AG04450 (cell line): Measurements from ENCODE around the gene CYP4F2. TPM values are rescaled to one million over a fixed set of nuclear protein-coding genes. Genes with fewer than 3 reads are reported as not detected.
"Not testable (repeated sequence)": the region's sequence is repeated elsewhere in the genome, so short reads cannot be mapped to it uniquely, and the experiment has no call there.

Experiments
- CTCF ChIA-PET: fragments of 300-600, 350-600 bp; formaldehyde crosslinking; extraction: SDS; loops from one replicate; lab custom pipeline; 2022; ENCODE audit warnings: antibody characterized with exemption, inconsistent platforms; lab: Charles Lee
- POLR2A ChIA-PET: fragments of 350-600 bp; formaldehyde crosslinking; extraction: SDS; loops from one replicate; lab custom pipeline; 2021; ENCODE audit warnings: antibody characterized with exemption, inconsistent platforms; lab: Yijun Ruan, JAX
- DNase-seq: peaks from one replicate; pipeline ENCODE4 v3.0.0-alpha.2; 2011; ENCODE audit warnings: low read depth, low spot score
- H3K27ac ChIP-seq: one replicate; pipeline ENCODE4 v1.5.1; 2012; ENCODE audit warnings: low read depth, low read length, control low read depth
- H3K27me3 ChIP-seq: one replicate; pipeline ENCODE4 v1.6.0; 2012; ENCODE audit warnings: low read length; ENCODE audit not compliant: control insufficient read depth, insufficient read depth
- H3K4me3 ChIP-seq: 2 replicates; pipeline ENCODE4 v1.5.1; 2011; ENCODE audit warnings: mild to moderate bottlenecking, low read depth, low read length, control low read depth
- H3K9me3 ChIP-seq: 2 replicates; pipeline ENCODE4 v1.5.1; 2012; ENCODE audit warnings: low read length; ENCODE audit not compliant: control insufficient read depth, insufficient read depth
- polyA plus RNA-seq: library from polyadenylated mRNA; depleted of rRNA; stranded (reverse); fragments of >200 nt; gene quantifications from 2 replicates; pipeline ENCODE4 v1.2.3, GENCODE V29; 2011
- TF ChIP-seq, protein P1 (sequence below): IDR thresholded peaks from 2 replicates; pipeline ENCODE4 v1.5.1; 2011; ENCODE audit warnings: low read depth, low read length, control low read depth, inconsistent platforms

CYP4F2 gene
- polyA plus RNA-seq, 1 experiment = not detected

- Histone ChIP-seq H3K9me3 (no peaks in the 10 kb centered on the region), H3K27ac (no peak overlapping the region), H3K27me3 (no peaks in the 10 kb centered on the region), H3K4me3 (no peak overlapping the region)
- no peak for DNase-seq
- CTCF ChIA-PET = no interaction called here
- POLR2A ChIA-PET = no interaction called here
- TF ChIP-seq, protein P1, sequence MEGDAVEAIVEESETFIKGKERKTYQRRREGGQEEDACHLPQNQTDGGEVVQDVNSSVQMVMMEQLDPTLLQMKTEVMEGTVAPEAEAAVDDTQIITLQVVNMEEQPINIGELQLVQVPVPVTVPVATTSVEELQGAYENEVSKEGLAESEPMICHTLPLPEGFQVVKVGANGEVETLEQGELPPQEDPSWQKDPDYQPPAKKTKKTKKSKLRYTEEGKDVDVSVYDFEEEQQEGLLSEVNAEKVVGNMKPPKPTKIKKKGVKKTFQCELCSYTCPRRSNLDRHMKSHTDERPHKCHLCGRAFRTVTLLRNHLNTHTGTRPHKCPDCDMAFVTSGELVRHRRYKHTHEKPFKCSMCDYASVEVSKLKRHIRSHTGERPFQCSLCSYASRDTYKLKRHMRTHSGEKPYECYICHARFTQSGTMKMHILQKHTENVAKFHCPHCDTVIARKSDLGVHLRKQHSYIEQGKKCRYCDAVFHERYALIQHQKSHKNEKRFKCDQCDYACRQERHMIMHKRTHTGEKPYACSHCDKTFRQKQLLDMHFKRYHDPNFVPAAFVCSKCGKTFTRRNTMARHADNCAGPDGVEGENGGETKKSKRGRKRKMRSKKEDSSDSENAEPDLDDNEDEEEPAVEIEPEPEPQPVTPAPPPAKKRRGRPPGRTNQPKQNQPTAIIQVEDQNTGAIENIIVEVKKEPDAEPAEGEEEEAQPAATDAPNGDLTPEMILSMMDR = no peak
Measured at GRCh38 chr19:15885167-15885566, 12.7 kb downstream of the CYP4F2 start.

- H3K27me3 ChIP-seq, CTCF ChIA-PET, H3K4me3 ChIP-seq, DNase-seq, H3K27ac ChIP-seq, POLR2A ChIA-PET: not testable (repeated sequence)
- H3K9me3 ChIP-seq = peaks cover 11% of the 10 kb centered on the region
Measured at GRCh38 chr19:15883329-15883728, 14.5 kb downstream of the CYP4F2 start.

- TF ChIP-seq, protein P1 = no peak
- POLR2A ChIA-PET = no interaction called here
- DNase-seq = no peak
- no peak overlapping the region for H3K4me3 ChIP-seq
- H3K9me3 ChIP-seq = peaks cover 11% of the 10 kb centered on the region
- CTCF ChIA-PET = no interaction called here
- no peaks in the 10 kb centered on the region for H3K27me3 ChIP-seq
- H3K27ac ChIP-seq = no peak overlapping the region
Measured at GRCh38 chr19:15874821-15875474, 22.9 kb downstream of the CYP4F2 start.

- POLR2A ChIA-PET, H3K4me3 ChIP-seq, DNase-seq, H3K27me3 ChIP-seq, H3K27ac ChIP-seq, H3K9me3 ChIP-seq, CTCF ChIA-PET: not testable (repeated sequence)
Measured at GRCh38 chr19:15873771-15874170, 24.1 kb downstream of the CYP4F2 start.

- no peak overlapping the region for H3K27ac ChIP-seq
- H3K4me3 ChIP-seq = no peak overlapping the region
- no peaks in the 10 kb centered on the region for H3K27me3 ChIP-seq
- ChIA-PET POLR2A (no interaction called here), CTCF (no interaction called here)
- no peaks in the 10 kb centered on the region for H3K9me3 ChIP-seq
- TF ChIP-seq, protein P1 = no peak
- DNase-seq = no peak
Measured at GRCh38 chr19:15871570-15871969, 26.3 kb downstream of the CYP4F2 start.

DNA sequence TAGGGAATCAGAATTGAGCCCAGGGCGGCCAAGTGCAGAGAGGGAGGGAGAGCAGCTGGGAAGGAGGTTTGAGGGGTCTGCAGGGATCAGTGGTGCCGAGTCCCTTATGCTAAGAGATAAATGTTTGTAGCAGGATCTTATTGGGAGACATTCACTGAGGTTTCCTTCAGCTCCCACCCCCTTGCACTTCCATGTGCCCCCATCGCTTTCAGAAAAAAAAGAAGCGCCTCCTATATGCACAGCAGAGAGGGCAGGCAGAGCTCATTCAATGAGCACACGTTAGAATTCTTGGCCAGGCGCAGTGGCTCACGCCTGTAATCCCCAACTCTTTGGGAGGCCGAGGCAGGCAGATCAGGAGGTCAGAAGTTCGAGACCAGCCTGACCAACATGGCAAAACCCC lies 28.0 kb downstream of the CYP4F2 start:
- 0 out of 2 replicates have a peak, but pooled peaks cover 2% of the 10 kb centered on the region for H3K9me3 ChIP-seq
- H3K27ac ChIP-seq = no peak overlapping the region
- POLR2A ChIA-PET = no interaction called here
- no peak overlapping the region for H3K4me3 ChIP-seq
- DNase-seq = no peak
- CTCF ChIA-PET = interaction anchor here (1.8 kb wide), 1 partner anchor 12 kb away, joined by 6 read pairs; no protein-coding TSS in a partner anchor
- TF ChIP-seq, protein P1 = no peak
- no peaks in the 10 kb centered on the region for H3K27me3 ChIP-seq
